Midbrain (tissue), 1 donor: ENCODE measurements around the gene MARCHF3.
"Not testable (repeated sequence)": the region's sequence is repeated elsewhere in the genome, so short reads cannot be mapped to it uniquely, and the experiment has no call there.

ENCODE experiments used
- DNase-seq: peaks from one replicate; lab custom pipeline; 2025; lab: John Stamatoyannopoulos, UW

MARCHF3 gene, protein sequence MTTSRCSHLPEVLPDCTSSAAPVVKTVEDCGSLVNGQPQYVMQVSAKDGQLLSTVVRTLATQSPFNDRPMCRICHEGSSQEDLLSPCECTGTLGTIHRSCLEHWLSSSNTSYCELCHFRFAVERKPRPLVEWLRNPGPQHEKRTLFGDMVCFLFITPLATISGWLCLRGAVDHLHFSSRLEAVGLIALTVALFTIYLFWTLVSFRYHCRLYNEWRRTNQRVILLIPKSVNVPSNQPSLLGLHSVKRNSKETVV

GRCh38 chr5:127030259-127031146, at the start of gene MARCHF3:
Gene MARCHF3, minus strand, starts transcription at chr5:127030558. Its CDS starts 112,387 bp downstream, at chr5:126918171.
- DNase-seq = peak; percentile 98

- DNase-seq = no peak
These were observed 49.7 kb upstream of the MARCHF3 start for GRCh38 chr5:127079994-127080491.

GRCh38 chr5:127077366-127077765, 47.0 kb upstream of the MARCHF3 start:
- DNase-seq = no peak

- no peak for DNase-seq
These were observed 46.2 kb upstream of the MARCHF3 start for GRCh38 chr5:127076315-127077129.

- DNase-seq = no peak
These were observed 44.1 kb upstream of the MARCHF3 start for GRCh38 chr5:127074466-127074865.

- no peak for DNase-seq
These were observed 42.8 kb upstream of the MARCHF3 start, which contains the start of gene C5orf63 for GRCh38 chr5:127072861-127073846. Gene C5orf63, minus strand, starts transcription at chr5:127073502. Its CDS starts 14,507 bp downstream, at chr5:127058995.

GRCh38 chr5:127070243-127070642, 39.9 kb upstream of the MARCHF3 start:
- no peak for DNase-seq

DNA sequence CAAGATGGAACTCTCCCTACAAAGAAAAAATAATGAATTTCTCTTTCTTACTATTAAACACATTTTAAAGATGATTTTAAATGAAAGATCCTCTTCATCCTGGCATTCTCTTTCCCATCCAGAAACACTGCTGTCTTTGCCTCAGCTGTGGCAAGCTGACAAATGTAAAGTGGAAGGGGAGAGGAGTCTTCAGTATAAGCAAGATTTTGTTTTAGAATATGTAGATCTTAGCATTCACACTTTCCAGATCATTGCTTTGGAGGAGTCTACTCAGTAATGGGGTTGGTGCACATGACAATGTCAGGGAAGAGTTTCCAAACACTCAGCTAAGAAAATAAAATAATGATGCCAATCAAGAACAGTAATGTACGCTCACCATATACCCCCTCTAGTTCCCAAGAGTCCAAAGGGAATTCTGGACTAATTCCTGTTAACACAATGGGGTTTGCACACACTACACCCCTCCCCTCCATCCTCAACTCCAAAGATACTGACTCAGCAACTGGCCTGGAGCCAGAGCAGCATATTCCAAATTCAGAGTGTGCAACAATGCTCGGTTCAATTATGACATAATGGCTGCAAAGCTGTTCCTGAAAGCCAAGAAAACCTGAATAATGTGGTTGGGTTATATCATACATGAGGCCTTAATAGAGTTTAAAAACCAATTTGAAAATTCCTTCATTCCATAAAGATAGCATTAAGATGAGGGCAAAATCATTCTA, 38.3 kb upstream of the MARCHF3 start:
- no peak for DNase-seq

DNA sequence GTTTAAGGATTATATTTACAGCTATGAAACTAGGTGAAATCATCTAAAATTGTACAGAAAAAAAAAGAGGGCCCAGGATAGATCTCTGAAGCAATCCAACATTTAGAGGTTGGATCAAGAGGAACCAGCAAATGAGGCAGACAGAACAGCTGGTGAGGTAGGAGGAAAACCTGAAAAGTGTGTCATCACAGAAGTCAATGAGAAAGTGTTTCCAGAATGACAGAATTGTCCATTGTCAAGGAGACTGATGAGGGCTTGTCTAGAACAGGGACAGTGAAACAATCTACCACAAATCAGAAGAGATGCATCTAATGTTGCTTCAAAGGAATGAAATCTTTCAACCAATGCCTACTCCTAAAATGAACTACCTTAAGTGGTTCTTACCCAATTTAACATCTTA, 36.4 kb upstream of the MARCHF3 start:
- no peak for DNase-seq

DNA sequence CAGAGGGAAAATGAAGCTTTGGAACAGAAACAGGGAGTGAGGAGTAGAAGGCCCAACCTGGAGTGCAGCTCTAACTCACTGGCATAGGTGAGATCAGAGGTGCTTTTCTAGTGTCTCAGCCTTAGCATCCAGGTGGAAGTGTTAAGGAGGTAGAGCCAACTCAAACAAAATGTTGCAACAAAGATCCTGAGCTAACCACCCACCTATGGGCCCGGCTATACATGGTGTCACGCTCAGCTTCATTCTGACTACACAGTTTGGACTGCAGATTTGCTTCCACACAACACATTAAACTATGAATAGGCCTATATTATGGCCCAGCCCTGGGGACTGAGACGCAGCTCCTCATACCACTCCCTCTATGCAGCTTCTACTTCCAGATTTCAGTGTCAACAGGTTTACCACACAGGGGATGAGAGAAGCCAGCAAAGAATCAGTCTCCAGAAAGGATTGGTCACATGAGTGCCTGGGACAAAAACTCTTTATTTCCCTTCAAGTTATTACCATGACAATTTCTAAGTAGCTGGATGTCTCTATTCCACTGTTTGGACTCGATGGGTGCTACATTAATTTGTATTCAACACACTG, 34.0 kb upstream of the MARCHF3 start:
- no peak for DNase-seq

GRCh38 chr5:127063257-127063913, 33.0 kb upstream of the MARCHF3 start:
- DNase-seq = no peak

GRCh38 chr5:127061956-127062355, 31.6 kb upstream of the MARCHF3 start:
- DNase-seq = no peak

GRCh38 chr5:127061537-127061936, 31.2 kb upstream of the MARCHF3 start:
- no peak for DNase-seq

- DNase-seq = no peak
These were observed 30.2 kb upstream of the MARCHF3 start for GRCh38 chr5:127060470-127060985.

DNA sequence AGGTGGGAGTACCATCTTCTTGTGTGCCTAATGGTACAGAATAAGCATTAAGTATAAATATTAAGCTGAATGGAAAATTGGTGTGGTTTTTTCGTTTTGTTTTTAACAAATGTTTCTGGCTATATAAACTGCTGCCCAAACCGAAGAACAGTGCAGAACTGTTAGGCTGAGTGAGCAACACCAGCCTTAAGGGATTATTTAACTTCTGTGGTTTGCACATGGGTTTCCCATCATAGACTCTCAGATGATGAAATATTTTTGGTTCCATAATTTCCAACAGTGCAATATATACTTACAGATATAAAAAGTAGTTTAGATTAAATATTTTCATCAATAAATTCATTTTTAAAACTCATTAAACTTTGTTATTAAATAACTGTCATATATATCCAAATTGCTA, 26.5 kb upstream of the MARCHF3 start:
- no peak for DNase-seq

DNA sequence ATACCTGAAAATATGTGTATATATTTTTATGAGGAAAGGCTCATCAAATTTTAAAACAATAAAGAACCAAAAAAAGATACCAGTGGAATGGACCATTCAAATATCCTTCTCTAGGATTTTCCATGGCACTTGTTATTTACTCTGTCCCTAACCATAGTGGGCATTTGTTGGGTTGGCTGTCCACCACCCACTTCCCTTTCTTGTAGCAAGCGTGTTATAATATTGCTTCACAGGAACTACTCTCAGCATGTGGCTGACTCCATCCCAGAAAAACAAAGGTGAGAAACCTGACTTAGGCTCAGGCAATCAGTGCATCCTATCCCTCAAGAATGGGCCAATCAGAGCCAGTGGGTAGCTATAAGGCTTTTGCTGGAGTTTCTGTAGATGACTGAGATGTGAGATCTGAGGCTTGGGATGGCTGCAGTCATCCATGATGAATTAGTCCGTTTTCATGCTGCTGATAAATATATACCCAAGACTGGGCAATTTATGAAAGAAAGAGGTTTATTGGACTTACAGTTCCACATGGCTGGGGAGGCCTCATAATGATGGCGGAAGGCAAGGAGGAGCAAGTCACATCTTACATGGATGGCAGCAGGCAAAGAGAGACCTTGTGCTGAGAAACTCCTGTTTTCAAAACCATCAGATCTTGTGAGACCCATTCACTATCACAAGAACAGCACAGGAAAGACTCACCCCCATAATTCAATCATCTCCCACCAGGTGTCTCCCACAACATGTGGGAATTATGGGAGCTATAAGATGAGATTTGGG, 25.7 kb upstream of the MARCHF3 start:
- DNase-seq = no peak

DNA sequence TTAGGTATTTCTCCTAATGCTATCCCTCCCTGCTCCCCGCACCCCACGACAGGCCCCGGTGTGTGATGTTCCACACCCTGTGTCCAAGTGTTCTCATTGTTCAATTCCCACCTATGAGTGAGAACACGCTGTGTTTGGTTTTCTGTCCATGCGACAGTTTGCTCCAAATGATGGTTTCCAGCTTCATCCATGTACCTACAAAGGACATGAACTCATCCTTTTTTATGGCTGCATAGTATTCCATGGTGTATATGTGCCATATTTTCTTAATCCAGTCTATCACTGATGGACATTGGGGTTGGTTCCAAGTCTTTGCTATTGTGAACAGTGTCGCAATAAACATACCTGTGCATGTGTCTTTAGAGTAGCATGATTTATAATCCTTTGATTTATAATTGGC, 23.2 kb upstream of the MARCHF3 start:
- not testable (repeated sequence) for DNase-seq

DNA sequence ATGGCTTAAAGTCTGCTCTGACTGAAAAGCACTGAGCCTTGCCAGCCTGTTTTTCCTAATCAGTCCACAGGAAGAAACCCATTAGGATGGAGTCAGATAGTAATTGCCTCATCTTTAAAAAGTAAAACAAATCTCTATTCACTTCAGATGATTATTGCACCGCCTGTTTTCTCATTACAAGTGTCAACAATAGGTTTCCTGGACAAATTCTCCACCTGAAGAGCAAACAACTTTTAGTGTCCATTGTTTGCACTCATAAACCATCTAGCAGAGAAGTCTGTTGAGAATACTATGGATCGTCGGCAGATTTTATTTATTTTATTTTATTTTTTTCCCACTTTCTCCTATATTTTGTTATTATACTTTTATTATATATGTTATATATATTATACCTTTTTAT, 22.7 kb upstream of the MARCHF3 start:
- DNase-seq = no peak
